IPS-NIHi7 (cell line): ENCODE results near the gene GZMA.

Experiments
- DNase-seq: peaks from one replicate; pipeline ENCODE4 v3.0.0; 2012; ENCODE audit warnings: mixed read lengths; ENCODE audit errors: extremely low spot score

Gene GZMA

GRCh38 chr5:55108661-55109060 is 6.2 kb downstream of the GZMA start:
- no peak for DNase-seq

DNA sequence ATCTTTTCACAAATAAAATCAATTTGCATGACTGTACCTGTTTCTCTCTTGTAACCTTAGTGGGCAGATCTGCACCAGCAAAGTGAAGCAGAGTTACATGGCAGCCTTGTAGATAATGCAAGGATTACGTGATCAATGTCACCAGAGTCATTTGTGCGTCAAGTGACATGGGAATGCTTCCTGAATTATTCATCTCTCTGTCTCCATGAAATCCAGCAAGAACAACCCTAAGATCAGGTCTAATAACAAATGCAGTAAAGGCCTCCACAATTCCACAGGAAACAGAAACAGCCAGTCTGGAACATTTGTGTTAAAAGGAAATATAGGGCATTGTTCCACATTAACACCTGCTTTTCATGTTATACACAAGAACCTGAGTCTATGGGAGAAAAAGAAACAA is 7.8 kb downstream of the GZMA start:
- no peak for DNase-seq

GRCh38 chr5:55113327-55113726 is 10.9 kb downstream of the GZMA start:
- DNase-seq, result no peak

DNA sequence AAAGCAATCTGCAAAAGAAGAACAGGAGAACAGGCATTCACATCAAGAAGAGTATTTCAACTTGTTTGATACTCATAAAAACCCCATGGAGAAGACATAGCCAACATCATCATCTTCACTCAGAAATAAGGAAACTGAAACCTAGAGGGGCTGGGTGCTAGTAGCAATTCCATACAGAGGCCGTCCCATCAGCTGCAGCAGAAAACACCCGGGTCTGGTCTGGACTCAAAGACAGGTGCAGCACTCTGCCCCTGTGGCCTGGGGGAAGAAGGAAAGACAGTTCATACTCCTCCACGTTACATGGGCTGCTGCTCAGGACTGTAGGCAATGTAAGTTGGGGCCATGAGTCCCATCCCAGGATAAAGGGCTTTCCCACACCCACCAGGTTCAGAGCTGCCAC is 11.6 kb downstream of the GZMA start:
- no peak for DNase-seq

DNA sequence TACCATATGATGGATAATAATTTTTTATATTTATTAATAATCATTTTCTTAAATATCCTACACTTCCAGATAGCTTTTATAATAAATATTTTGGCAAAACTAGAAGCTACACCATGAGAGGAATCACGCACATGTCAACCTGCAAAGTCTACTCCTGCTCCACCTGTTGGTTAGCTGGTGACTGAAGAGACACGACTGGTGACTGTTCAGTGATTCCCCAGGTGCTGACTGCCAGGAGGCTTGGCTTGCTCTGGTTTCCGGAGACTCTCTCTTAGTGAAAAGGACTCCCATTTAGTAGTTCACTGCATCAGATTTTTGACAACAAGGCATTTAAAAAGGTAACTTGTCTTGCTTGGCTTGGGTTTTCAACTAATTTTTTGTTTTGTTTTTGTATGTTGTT is 20.9 kb downstream of the GZMA start:
- DNase-seq, result peak; percentile 48

DNA sequence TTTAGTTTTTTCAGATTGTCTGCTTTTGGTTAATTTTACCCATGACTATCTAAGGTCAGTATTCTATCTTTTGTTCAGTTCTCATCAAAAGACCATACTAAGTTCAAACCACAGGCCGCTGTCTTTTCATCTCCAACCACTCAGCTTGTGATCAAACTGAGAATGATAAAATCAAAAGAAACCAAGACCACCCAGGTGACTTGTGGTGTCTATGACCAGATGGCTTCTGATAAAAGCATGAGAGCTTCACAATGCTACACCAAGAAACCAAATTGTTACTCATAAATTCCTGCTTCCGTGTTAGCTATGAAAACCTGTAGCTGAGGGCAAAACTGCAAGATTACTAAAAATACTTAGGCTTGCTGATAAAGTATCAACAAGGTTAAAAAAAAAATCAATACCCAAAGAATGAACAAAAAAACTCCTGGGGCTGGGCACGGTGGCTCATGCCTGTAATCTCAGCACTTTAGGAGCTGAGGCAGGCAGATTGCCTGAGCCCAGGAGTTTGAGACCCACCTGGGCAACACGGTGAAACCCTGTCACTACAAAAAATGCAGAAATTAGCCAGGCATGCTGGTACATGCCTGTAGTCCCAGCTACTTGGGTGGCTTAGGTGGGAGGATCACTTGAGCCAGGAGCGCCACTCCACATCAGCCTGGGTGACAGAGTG is 31.7 kb downstream of the GZMA start:
- DNase-seq, result no peak

GRCh38 chr5:55136521-55136920 is 34.1 kb downstream of the GZMA start:
- no peak for DNase-seq

DNA sequence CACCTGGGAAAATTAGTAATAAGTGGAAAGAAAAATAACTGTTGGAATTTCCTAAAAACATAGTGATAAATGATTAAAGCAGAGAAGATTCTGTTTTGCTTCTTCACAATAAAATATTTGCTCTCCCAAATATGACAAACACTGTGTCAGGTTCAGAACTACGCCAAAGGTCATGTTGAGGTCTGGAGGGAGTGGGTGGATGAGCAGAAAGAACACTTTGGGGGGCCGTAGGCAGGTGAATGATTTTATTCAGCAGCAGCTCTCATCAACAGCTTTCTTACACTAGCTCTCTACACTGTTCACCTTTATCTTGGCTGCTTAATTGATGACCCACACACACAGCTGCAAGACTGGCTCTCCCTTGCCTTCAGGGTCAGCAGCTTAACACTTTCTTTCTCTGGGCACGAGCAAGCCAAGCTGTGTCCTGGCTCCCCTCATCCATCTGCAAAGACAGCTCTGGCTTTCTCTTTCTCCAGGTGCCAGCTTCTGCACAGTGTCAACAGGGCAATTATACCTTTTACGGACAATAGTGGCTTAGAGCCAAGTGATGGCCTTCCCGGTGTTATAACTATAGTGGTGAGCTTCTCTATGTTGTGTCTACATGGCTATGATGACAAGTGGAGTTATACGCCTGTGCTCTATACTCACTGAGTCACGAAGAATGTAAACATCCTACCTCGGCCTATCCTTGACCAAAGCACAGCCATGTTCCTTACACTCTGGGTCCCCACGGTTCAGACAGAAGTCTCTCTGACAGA is 38.6 kb downstream of the GZMA start:
- no peak for DNase-seq

- DNase-seq, result peak; percentile 13
Observed at GRCh38 chr5:55141945-55142690, 39.7 kb downstream of the GZMA start.

DNA sequence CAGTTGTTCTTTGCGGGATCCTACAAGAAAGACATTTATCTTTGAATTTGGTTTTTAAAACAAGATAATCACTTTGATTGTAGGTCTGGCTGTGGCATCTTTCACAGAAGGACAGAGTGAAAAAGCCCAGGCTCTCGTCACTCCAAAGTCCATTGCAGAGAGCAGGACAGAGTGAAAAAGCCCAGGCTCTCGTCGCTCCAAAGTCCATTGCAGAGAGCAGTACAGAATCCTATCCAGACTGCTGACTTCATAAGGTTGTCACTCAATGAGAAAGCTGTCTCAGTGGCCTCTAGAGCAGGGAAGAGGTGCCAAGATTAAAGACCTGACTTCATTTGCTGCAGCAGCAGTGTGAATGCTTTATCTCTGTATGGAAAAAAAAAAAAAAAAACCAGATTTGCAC is 41.2 kb downstream of the GZMA start:
- no peak for DNase-seq

GRCh38 chr5:55146080-55146479 is 43.6 kb downstream of the GZMA start:
- no peak for DNase-seq

DNA sequence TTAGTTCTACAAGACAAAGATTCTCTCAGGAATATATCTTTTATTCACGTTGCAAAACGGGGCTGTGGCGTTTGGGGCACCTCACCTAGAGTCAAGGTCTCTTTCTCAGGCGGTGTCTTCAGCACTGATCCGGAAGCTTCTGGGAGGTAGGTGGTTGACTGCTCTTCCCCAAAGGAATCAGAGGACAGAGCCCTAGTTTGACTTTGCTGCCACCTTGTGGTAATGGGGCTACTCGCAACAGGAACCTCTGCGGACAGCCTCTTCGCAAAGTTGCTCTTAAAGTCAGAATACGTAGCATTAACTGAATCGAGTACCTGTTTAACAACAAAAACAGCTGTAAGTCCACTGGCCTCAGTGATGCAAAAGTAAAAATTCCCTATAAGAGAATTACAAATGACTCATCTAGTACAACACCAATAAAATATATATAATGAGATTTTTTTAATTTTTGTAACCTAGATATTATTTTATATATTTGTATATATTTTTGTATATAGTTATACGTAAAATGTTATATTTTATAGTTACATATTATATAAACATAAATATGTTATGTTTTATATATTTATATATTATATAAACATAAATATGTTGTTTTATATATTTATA is 44.2 kb downstream of the GZMA start:
- DNase-seq, result peak; percentile 90

GRCh38 chr5:55149308-55149795 is 46.9 kb downstream of the GZMA start:
- no peak for DNase-seq

GRCh38 chr5:55151923-55152842 is 49.7 kb downstream of the GZMA start:
- DNase-seq, result no peak

GRCh38 chr5:55154873-55155272 is 52.4 kb downstream of the GZMA start:
- DNase-seq, result no peak
